Mucosa of descending colon (tissue), 3 donors: ENCODE results near the gene METRNL. TPM values are rescaled to one million over a fixed set of nuclear protein-coding genes. Genes with fewer than 3 reads are reported as not detected.
"Not testable (repeated sequence)": the region's sequence is repeated elsewhere in the genome, so short reads cannot be mapped to it uniquely, and the experiment has no call there.

ENCODE experiments used
- ATAC-seq: fragments of 200-7000 bp; cut with Tn5 transposase; one replicate; pipeline ENCODE4 v1.9.1; 2020; ENCODE audit warnings: mild to moderate bottlenecking, moderate library complexity
- DNase-seq, 3 donors: peaks; one replicate each; pipeline ENCODE4 v3.0.0-alpha.2; 2020
- H3K36me3 ChIP-seq: fragments of 200-600 bp; one replicate; pipeline ENCODE4 v1.8.0; 2021; ENCODE audit warnings: low read depth, mild to moderate bottlenecking
- H3K4me1 ChIP-seq: fragments of 200-600 bp; one replicate; pipeline ENCODE4 v1.8.0; 2021; ENCODE audit warnings: low read depth, mild to moderate bottlenecking
- H3K4me3 ChIP-seq: fragments of 200-600 bp; one replicate; pipeline ENCODE4 v1.8.0; 2021; ENCODE audit warnings: mild to moderate bottlenecking
- H3K9me3 ChIP-seq: fragments of 200-600 bp; one replicate; pipeline ENCODE4 v1.8.0; 2021; ENCODE audit warnings: mild to moderate bottlenecking
- intact Hi-C, 2 donors: fragments of 100-400 bp; cut with DNase I in 1 of 2; cut with micrococcal nuclease in 1 of 2; formaldehyde crosslinking; loops; one replicate each; pipeline versions ENCODE4 v1.11.0 to v1.11.1; 2022; cut with DNase I, micrococcal nuclease
- long read RNA-seq, 2 donors: library from polyadenylated mRNA; unstranded; transcript quantifications; one replicate each; pipeline ENCODE4 v2.0.0, GENCODE V29; 2019 to 2021
- total RNA-seq, 3 donors: library from RNA; stranded (reverse); fragmentation: NEBNext Ultra II Directional in 2 of 3; extraction: Animal tissue kit (Norgen Biotek cat#: 25700) in 2 of 3; gene quantifications; one replicate each; pipeline versions ENCODE4 v1.2.1 to v1.2.4, GENCODE V29; 2021 to 2023
- TF ChIP-seq, protein P1 (sequence below): fragments of 200-600 bp; IDR thresholded peaks from one replicate; pipeline ENCODE4 v1.8.0; 2022; ENCODE audit warnings: antibody characterized with exemption, mild to moderate bottlenecking
- donor health status: DM: no; HTN: no; CAD: no; lungs with moderate emphysema.
- donor health status: DM: no; HTN: no; CAD: no.
- donor health status: DM: no; HTN: yes; CAD: no.

Gene METRNL, protein sequence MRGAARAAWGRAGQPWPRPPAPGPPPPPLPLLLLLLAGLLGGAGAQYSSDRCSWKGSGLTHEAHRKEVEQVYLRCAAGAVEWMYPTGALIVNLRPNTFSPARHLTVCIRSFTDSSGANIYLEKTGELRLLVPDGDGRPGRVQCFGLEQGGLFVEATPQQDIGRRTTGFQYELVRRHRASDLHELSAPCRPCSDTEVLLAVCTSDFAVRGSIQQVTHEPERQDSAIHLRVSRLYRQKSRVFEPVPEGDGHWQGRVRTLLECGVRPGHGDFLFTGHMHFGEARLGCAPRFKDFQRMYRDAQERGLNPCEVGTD
- 100 to 1,000 TPM in 2 of 3 donors, 10 to 100 TPM in 1; 78.6 to 134 (median 116) TPM for total RNA-seq
- long read RNA-seq, donor 1, transcript METRNL-201 (4 exons, 1,605 nt): major isoform, 75 of 86 reads
- long read RNA-seq, donor 1, transcript METRNL-203 (3 exons, 1,900 nt): minor isoform, 7 of 86 reads
- long read RNA-seq, donor 1, partial matches to known transcripts: 0 of 86 reads
- long read RNA-seq, donor 1, other reads (novel, unspliced or antisense): 3 of 86 reads
- long read RNA-seq, donor 2, partial matches to known transcripts: 2 of 9 reads
- long read RNA-seq, donor 2, other reads (novel, unspliced or antisense): 2 of 9 reads

DNA sequence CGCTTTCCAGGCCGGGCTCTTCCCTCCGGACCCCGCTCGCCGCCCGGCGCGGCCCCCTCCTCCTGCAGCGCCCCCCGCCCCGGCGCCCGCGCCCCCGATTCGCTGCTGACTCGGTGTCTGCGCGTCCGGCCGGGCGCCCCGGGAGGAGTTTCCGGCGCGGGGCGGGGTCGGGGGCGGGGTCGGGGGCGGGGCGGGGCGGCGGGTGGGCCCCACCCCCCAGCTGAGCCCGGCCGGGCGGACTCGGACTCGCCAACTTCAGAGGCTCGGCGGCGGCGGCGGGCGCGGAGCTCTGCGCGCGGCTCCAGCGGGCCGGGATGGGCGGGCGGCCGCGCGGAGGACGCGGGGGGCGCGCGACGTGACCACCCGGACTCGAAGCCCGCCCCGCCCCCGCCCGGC, at the start of gene METRNL:
Gene METRNL (plus strand): TSS at position 258 of the 396 bp plus-strand sequence. CDS start 207 bp downstream, outside the sequence.
- Histone ChIP-seq H3K9me3 (no peaks in the 10 kb centered on the region), H3K4me1 (peaks cover 36% of the 10 kb centered on the region), H3K36me3 (no peaks in the 10 kb centered on the region), H3K4me3 (peak within 1 kb of the TSS; percentile 69)
- DNase-seq: peak; percentile 87 to 89 (median 87)
- TF ChIP-seq, protein P1, sequence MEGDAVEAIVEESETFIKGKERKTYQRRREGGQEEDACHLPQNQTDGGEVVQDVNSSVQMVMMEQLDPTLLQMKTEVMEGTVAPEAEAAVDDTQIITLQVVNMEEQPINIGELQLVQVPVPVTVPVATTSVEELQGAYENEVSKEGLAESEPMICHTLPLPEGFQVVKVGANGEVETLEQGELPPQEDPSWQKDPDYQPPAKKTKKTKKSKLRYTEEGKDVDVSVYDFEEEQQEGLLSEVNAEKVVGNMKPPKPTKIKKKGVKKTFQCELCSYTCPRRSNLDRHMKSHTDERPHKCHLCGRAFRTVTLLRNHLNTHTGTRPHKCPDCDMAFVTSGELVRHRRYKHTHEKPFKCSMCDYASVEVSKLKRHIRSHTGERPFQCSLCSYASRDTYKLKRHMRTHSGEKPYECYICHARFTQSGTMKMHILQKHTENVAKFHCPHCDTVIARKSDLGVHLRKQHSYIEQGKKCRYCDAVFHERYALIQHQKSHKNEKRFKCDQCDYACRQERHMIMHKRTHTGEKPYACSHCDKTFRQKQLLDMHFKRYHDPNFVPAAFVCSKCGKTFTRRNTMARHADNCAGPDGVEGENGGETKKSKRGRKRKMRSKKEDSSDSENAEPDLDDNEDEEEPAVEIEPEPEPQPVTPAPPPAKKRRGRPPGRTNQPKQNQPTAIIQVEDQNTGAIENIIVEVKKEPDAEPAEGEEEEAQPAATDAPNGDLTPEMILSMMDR: no peak
- intact Hi-C loops: no loop called here
- peak; percentile 59 for ATAC-seq

DNA sequence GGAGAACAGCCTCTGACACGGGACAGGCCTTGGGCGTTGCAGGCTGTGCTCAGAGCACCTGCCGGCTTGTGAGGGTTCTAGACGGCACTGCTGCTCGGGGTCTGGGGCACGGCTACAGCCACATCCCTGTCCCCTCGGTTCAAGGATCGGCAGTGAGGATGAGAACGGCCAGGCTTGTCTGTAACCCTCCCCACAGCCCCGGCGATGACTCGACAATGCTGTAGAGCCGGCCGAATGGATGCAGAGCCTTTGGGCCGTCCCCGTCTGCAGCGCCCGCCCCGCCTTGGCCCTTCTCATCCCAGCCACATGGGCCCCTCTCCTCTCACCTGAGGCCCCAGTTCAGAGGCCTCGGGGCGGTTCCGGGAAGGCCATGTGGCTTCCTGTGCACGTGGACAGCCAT, 49.0 kb upstream of the METRNL start:
- TF ChIP-seq, protein P1: no peak
- H3K9me3 ChIP-seq: no peaks in the 10 kb centered on the region
- H3K4me3 ChIP-seq: no peak overlapping the region
- no peak for ATAC-seq
- intact Hi-C loops: no loop called here
- no peak for DNase-seq
- no peaks in the 10 kb centered on the region for H3K4me1 ChIP-seq
- H3K36me3 ChIP-seq: no peaks in the 10 kb centered on the region

DNA sequence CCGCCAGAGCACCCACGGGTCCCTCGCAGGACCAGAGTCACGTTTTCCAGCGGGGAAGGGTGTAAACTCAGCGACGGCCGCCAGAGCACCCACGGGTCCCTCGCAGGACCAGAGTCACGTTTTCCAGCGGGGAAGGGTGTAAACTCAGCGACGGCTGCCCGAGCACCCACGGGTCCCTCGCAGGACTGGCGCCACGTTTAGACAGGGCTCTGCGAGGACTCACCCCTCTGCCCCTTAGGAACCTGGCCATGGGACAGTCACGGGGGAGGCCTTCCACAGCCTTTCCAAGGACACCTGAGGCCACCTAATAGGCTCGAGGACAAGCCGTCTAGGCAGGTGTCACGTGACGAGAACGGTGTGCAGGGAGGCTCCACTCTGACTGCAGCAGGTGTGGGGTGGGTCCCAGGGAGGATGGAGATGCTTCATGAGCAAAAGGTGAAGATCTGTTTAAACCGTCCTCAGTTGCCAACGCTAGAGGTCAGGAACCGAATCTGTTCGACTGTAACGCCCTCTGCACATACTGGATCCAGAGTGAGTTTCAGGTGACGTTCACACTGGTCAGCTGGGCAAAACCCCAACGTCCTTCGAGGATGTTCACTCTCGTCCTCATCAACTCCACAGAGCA, 48.0 kb upstream of the METRNL start:
- TF ChIP-seq, protein P1: no peak
- Histone ChIP-seq H3K9me3 (no peaks in the 10 kb centered on the region), H3K4me3 (no peak overlapping the region), H3K36me3 (no peaks in the 10 kb centered on the region), H3K4me1 (no peaks in the 10 kb centered on the region)
- DNase-seq (no peak), ATAC-seq (no peak)
- intact Hi-C loops: no loop called here

DNA sequence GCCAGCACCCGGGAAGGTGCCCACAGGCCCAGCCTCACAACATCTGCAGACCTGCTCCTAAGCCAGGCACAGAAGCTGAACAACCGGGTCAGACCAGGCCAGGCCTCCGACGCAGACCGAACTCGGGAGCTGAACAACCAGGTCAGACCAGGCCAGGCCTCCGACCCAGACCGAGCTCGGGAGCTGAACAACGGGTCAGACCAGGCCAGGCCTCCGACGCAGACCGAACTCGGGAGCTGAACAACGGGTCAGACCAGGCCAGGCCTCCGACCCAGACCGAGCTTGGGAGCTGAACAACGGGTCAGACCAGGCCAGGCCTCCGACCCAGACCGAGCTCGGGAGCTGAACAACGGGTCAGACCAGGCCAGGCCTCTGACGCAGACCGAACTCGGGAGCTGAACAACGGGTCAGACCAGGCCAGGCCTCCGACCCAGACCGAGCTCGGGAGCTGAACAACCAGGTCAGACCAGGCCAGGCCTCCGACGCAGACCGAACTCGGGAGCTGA, 47.4 kb upstream of the METRNL start:
- H3K36me3 ChIP-seq, H3K4me3 ChIP-seq, intact Hi-C loops, H3K9me3 ChIP-seq, H3K4me1 ChIP-seq, DNase-seq, ATAC-seq: not testable (repeated sequence)

DNA sequence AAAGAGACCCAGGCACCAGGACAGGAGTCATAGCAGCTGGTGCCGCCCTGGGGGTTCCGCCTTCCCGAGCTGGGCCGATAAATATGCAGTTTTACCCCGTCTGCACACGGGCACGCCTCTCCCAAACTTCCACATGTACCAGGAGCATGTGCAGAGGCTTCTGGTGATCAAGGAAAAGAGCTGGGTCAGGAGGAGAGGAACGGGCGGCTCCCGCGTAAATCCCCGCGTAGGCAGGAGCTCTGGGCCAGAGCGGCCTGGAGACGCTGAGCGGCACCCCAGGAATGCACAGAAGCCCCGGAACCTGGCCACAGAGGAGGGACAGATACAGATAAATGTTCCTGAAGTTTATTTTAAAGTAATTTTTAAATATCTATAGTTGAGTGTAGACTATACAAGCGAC, 46.6 kb upstream of the METRNL start:
- intact Hi-C loops: no loop called here
- ATAC-seq (no peak), DNase-seq (no peak)
- H3K9me3 ChIP-seq: no peaks in the 10 kb centered on the region
- H3K4me3 ChIP-seq: no peak overlapping the region
- TF ChIP-seq, protein P1: no peak
- no peaks in the 10 kb centered on the region for H3K4me1 ChIP-seq
- H3K36me3 ChIP-seq: no peaks in the 10 kb centered on the region

DNA sequence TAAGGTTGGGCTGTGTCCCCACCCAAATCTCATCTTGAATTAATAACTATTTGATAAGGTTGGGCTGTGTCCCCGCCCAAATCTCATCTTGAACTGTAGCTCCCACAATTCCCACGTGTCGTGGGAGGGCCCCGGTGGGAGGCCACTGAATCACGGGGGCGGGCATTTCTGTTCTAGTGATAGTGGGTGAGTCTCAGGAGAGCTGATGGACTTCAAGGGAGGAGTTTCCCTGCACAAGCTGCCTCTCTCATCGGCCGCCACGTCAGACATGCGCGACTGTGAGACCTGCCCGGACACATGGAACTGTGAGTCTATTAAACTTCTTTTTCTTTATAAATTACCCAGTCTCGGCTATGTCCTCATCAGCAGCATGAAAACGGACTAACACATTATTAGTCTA, 44.9 kb upstream of the METRNL start:
- Histone ChIP-seq H3K4me1 (no peaks in the 10 kb centered on the region), H3K4me3 (no peak overlapping the region), H3K36me3 (no peaks in the 10 kb centered on the region), H3K9me3 (no peaks in the 10 kb centered on the region)
- intact Hi-C loops: no loop called here
- ATAC-seq: no peak
- DNase-seq: no peak
- TF ChIP-seq, protein P1: no peak
